SW 1271 (cell line): Measurements from ENCODE around the gene CD3D.
A peak's percentile ranks its signal among the peaks of the same experiment; 100 is the strongest.

ENCODE experiments used
- DNase-seq, 2 experiments: peaks; one replicate each; lab custom pipeline; 2025; lab: John Stamatoyannopoulos, UW

The CD3D gene

DNA sequence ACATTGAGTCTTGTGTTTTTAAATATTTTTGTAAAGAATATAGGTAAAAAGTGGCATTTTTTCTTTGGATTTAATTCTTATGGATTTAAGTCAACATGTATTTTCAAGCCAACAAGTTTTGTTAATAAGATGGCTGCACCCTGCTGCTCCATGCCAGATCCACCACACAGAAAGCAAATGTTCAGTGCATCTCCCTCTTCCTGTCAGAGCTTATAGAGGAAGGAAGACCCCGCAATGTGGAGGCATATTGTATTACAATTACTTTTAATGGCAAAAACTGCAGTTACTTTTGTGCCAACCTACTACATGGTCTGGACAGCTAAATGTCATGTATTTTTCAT is 38.3 kb downstream of the CD3D start:
- no peak for DNase-seq

DNA sequence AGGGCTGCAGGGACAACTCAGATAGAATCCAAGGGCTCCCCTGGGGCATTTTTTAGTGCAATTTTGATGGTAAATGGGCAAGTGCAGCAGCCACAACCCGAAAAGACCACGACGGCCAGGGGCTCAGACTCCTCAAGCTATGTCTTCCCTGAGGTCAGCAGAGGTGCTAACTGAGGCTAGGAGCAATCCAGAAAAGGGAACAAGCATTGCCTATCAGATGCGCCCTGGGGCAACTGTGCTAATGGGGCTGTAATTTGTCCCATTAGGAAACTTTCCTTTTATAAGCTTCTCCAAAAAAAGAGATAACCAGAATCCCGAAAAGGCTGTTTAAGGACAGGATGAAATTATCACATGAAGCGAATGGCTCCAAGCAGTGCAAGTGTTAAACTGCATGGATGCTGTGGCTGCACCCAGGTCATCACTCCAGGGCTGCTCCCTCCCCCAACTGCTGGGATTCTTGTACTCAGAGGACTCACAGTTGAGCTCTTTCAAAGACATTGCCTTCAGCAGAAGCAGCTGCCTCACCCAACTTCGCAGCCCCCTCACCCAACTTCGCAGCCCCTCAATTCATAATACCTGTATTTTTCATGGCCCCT is 40.8 kb downstream of the CD3D start:
- no peak for DNase-seq

DNA sequence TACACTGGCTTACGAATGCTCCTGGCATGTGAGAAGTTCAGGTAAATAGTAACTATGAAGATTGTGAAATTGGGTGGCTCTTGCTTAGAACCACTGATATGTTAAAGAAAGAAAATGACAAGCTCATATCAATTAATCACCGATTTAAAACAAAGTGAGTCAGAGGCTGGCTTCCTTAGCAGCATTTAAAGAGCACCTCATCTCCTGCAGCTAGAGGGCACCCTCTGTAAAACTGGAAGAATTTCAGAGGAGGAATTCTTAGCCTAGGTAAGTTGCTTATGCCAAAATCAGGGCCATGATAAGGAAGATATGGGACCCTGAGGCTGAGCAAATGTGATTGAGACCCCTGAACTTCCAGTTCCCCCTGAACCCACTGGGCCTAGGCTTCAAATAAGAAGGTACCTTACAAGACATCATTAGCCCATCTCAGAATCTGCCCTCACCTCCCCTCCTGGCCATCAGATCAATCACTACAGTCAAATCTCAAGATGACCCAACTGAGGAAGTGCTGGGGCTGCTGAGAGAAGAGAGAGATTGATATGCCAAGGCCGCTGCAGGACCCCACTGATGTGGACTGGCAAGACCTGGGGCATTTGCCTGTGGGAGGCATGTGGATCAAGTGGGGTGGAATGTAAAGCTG is 46.6 kb downstream of the CD3D start:
- no peak for DNase-seq

DNA sequence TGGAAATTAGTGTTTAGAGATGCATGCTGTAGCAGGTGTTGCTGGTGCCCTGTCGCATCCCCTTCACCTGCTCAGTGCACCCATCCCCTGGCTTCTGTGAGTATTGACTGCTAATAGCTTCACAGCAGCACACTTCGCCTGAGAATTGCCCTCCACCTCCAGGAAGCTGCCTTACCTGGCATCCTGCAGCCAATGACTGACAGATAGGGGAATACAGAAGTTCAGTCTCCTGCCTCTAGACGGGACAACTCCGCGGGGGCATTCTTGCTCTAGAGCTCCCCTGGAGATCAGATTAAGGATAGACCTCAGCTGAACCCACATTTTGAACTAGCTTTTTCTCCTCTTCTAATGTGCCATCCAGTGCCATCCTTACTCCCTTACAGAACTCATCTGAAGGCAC is 47.3 kb downstream of the CD3D start:
- DNase-seq, result no peak

DNA sequence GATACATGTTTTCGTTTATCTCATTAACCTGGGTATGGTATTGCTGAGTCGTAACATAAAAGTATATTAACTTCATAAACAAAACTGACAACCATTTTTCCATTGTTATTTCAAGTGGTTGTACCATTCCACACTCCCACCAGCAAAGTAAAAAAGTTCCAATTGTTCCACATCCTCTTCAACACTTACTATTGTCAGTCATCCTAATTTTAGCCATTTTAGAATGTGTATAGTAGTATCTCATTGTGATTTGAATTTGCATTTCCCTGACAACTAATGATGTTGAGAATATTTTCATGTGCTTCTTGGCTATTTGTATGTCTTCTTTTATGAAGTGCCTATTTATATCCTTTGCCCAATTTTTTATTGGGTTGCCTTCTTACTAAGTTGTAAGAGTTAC is 48.5 kb downstream of the CD3D start:
- no peak for DNase-seq

DNA sequence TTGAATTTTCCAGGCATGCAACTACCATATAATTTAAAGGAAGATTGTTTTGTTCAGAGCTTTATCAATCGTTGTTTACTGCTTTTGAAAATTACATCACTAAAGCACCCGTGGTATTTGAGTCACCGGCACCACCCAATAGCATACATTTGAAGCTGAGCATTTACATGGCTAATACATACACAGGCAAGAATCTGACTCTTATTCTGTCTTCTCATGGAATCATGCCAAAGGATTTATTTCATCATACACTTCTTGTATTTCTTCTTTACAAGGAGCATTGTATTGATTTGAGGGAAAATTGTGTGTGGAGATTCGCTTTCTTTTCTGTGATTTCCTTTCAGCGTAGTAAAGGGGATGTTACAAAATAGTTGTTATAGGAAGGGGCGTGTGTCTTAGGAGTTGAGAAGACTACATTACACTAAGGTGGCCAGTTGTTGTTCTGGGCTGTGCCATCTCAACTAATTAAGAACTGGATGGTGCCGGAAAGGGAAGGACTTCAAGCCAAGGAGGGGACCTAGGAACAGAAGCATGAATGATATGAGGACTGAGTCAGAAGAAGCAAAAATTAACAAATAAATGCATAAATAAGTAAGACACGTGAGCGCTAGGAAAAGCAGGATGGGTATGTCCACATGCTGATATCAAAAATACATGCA is 50.9 kb downstream of the CD3D start:
- DNase-seq, result no peak

DNA sequence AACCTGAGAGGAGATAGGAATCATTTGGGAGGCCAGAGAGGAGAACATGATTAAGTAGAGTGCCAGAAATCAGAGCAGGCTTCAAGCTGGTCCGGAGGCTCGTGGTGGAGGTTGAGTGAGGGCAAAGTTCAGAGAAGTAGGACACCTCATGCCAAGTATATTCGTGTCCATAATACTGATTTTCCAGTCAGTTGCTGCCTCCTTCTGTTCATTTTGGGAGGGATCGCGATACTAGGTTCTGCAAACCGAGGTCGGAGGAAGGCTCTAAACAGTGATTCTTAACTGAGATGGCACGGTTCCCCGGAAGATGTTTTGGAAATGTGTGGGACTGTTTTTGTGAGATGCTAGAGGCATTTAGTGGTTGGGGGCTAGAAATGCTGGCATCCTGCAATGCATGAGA is 51.6 kb downstream of the CD3D start:
- DNase-seq, result peak in 1 of 2 experiments; percentile 2

DNA sequence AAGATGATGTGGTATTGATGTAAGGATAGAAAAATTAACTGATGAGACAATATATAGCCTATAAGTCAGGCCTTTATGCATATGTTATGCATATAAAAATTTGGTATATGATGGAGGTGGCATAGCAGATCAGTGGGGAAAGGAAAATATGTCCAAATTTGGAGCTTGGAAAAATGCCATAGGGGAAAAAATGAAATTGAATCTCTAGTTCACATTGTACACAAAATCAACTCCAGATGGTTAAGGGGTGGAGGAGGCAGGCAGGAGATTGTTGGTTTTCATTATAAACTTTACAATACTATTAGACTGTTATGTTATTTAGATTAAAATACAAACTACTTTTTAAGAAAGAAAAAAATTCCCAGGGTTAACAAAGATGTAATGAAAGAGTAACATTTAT is 53.1 kb downstream of the CD3D start:
- DNase-seq, result no peak
